Neural progenitor cell (in vitro differentiated cells): ENCODE data around the gene DUOXA2.

ENCODE experiments used
- EZH2 ChIP-seq: fragments of 200-600 bp; sonication (generic); IDR thresholded peaks from 2 replicates; pipeline ENCODE4 v1.6.1; 2017; ENCODE audit warnings: antibody characterized with exemption, mild to moderate bottlenecking, moderate library complexity
- TF ChIP-seq, protein P1 (sequence below): fragments of 200-600 bp; sonication (generic); IDR thresholded peaks from 2 replicates; pipeline ENCODE4 v1.5.1; 2017; ENCODE audit warnings: antibody characterized with exemption, mild to moderate bottlenecking

DNA sequence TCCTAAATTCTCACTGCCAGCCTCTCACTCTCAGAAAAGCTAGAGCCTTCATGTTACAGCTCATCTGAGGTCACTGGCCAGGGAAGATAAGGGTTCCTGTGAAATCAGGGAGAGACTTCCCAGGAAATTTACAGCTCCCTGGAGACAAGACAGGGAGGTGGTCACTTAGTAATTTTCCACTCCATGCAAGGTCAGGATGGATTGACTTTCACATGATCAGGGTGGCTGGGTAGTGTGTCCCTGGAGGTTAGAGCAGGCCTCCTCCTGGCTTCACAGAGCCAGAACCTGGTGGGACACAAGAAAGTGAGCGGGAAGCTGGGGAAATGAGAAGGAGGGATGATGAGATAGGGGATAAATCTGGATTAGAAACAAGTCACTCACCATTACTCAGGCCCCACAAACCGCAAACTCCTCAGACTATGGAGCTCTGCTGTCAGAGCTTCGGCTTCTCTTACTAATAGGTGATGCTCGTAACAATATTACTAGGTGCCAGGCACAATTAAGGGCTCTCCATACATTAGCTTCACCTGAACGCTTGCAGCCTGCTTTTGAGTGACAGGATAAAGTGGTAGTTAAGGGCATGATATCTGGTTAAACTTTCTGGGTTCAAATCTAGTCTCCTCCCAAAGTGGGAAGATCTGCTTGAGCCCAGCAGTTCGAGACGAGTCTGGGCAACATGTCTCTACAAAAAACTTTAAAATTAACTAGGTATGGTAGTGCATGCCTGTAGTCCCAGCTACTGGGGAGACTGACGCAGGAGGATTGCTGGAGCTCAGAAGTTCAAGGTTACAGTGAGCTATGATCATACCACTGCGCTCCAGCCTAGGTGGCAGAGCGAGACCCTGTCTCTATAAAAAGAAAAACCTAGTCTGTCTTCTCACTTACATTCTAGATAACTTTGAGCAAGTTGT lies 25.1 kb upstream of the DUOXA2 start:
- TF ChIP-seq, protein P1, sequence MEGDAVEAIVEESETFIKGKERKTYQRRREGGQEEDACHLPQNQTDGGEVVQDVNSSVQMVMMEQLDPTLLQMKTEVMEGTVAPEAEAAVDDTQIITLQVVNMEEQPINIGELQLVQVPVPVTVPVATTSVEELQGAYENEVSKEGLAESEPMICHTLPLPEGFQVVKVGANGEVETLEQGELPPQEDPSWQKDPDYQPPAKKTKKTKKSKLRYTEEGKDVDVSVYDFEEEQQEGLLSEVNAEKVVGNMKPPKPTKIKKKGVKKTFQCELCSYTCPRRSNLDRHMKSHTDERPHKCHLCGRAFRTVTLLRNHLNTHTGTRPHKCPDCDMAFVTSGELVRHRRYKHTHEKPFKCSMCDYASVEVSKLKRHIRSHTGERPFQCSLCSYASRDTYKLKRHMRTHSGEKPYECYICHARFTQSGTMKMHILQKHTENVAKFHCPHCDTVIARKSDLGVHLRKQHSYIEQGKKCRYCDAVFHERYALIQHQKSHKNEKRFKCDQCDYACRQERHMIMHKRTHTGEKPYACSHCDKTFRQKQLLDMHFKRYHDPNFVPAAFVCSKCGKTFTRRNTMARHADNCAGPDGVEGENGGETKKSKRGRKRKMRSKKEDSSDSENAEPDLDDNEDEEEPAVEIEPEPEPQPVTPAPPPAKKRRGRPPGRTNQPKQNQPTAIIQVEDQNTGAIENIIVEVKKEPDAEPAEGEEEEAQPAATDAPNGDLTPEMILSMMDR = no peak
- no peak for TF ChIP-seq EZH2
